Peyer's patch (tissue), 4 donors: ENCODE results near the gene PRR19.
"Not testable (repeated sequence)": the region's sequence is repeated elsewhere in the genome, so short reads cannot be mapped to it uniquely, and the experiment has no call there.

Experiments used
- CTCF ChIP-seq, 6 experiments: fragments of 450-650 bp in 4 of 6; fragments of 200-600 bp in 2 of 6; sonication (generic) in 1 of 6; IDR thresholded peaks; one replicate each; pipeline ENCODE4 v1.5.1; 2017 to 2019; ENCODE audit warnings: antibody characterized with exemption in 6 of 6, mild to moderate bottlenecking in 3 of 6, moderate library complexity in 1 of 6
- POLR2A ChIP-seq, 2 donors: fragments of 450-650 bp; IDR thresholded peaks; one replicate each; pipeline ENCODE4 v1.5.1; 2017; ENCODE audit warnings: antibody characterized with exemption in 2 of 2, mild to moderate bottlenecking in 2 of 2, moderate library complexity in 2 of 2

- TF ChIP-seq POLR2A, CTCF (IDR thresholded peaks at IDR 0.05): not testable (repeated sequence)
Observed at GRCh38 chr19:42339922-42340321, 38.0 kb downstream of the PRR19 start.
